ENCODE results near the gene EXOC6.

EXOC6 gene

GRCh38 chr10:93083743-93084539 is 235.6 kb downstream of the EXOC6 start:
- H3K4me3 ChIP-seq (replicated peaks; ENCODE audit: insufficient read depth, low read length): no peak overlapping the region
- TF ChIP-seq, protein P1, sequence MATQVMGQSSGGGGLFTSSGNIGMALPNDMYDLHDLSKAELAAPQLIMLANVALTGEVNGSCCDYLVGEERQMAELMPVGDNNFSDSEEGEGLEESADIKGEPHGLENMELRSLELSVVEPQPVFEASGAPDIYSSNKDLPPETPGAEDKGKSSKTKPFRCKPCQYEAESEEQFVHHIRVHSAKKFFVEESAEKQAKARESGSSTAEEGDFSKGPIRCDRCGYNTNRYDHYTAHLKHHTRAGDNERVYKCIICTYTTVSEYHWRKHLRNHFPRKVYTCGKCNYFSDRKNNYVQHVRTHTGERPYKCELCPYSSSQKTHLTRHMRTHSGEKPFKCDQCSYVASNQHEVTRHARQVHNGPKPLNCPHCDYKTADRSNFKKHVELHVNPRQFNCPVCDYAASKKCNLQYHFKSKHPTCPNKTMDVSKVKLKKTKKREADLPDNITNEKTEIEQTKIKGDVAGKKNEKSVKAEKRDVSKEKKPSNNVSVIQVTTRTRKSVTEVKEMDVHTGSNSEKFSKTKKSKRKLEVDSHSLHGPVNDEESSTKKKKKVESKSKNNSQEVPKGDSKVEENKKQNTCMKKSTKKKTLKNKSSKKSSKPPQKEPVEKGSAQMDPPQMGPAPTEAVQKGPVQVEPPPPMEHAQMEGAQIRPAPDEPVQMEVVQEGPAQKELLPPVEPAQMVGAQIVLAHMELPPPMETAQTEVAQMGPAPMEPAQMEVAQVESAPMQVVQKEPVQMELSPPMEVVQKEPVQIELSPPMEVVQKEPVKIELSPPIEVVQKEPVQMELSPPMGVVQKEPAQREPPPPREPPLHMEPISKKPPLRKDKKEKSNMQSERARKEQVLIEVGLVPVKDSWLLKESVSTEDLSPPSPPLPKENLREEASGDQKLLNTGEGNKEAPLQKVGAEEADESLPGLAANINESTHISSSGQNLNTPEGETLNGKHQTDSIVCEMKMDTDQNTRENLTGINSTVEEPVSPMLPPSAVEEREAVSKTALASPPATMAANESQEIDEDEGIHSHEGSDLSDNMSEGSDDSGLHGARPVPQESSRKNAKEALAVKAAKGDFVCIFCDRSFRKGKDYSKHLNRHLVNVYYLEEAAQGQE (IDR thresholded peaks at IDR 0.05; ENCODE audit: insufficient replicate concordance, low read depth): no peak
- TF ChIP-seq POLR2AphosphoS5 (IDR thresholded peaks at IDR 0.05; ENCODE audit: low read depth) (no peak), SPI1 (IDR thresholded peaks at IDR 0.05; ENCODE audit: borderline replicate concordance, low read depth) (no peak), GABPA (IDR thresholded peaks at IDR 0.05; ENCODE audit: low read depth) (no peak)
- DNase-seq (ENCODE audit: low read depth in 1 of 2, low spot score in 1 of 2): no peak
- no peak overlapping the region for H3K27ac ChIP-seq (replicated peaks)
- H3K27me3 ChIP-seq (ENCODE audit: insufficient read depth, poor library complexity, severe bottlenecking): peaks cover 12% of the 10 kb centered on the region

DNA sequence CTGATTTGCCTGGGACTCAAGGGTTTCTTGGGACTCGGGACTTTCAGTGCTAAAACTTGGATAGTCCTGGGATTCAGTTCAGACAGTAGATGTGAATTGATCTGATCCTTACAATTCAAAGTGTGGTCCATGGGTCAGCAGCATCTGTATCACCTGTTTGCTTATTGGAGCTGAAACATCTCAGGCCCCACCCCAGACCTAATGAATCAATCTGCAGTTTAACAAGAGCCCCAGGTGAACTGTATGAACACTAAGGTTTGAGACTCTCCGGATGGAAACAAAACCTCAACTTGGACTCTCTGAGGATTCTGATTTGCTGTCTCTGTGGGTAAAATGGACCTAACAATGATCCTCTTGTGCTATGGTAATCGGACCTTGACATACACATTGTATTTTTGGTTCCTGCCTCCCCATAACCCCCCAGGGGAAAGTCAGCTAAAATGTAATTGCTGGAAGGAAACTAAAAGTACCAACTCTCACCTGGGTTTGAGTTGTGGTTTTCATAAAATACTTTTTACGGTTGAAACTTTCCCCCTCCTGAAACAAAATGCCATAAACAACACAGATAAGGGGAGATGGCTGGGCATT is 237.0 kb downstream of the EXOC6 start:
- Histone ChIP-seq H3K27me3 (ENCODE audit: insufficient read depth, poor library complexity, severe bottlenecking) (peaks cover 6% of the 10 kb centered on the region), H3K27ac (replicated peaks) (no peak overlapping the region), H3K4me3 (replicated peaks; ENCODE audit: insufficient read depth, low read length) (no peak overlapping the region)
- TF ChIP-seq GABPA (IDR thresholded peaks at IDR 0.05; ENCODE audit: low read depth): no peak
- TF ChIP-seq, protein P1 (IDR thresholded peaks at IDR 0.05; ENCODE audit: insufficient replicate concordance, low read depth): no peak
- TF ChIP-seq, protein P2, sequence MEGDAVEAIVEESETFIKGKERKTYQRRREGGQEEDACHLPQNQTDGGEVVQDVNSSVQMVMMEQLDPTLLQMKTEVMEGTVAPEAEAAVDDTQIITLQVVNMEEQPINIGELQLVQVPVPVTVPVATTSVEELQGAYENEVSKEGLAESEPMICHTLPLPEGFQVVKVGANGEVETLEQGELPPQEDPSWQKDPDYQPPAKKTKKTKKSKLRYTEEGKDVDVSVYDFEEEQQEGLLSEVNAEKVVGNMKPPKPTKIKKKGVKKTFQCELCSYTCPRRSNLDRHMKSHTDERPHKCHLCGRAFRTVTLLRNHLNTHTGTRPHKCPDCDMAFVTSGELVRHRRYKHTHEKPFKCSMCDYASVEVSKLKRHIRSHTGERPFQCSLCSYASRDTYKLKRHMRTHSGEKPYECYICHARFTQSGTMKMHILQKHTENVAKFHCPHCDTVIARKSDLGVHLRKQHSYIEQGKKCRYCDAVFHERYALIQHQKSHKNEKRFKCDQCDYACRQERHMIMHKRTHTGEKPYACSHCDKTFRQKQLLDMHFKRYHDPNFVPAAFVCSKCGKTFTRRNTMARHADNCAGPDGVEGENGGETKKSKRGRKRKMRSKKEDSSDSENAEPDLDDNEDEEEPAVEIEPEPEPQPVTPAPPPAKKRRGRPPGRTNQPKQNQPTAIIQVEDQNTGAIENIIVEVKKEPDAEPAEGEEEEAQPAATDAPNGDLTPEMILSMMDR (IDR thresholded peaks at IDR 0.05; ENCODE audit: insufficient read depth, low read length): no peak
- no peak for TF ChIP-seq POLR2AphosphoS5 (IDR thresholded peaks at IDR 0.05; ENCODE audit: low read depth)
- DNase-seq (ENCODE audit: low read depth in 1 of 2, low spot score in 1 of 2): no peak

DNA sequence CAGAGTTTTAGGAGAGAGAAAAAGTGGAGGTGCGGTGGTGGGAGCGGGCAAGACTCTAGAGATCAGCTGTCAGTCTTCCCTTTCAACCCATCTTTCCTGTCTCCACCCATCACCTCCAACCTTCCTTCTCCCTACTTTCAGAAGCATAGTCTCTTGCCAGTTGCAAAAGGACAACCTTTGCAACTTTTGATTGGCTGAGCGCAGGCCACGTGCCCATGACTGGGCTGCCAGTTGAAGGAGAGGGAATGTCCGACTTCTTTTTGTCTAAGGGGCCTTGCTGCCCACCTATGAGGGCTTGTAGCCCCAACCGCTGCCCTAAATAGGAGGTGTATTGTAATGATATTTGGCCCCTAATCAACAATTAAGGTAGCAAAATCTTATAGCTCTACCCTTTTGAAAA is 238.0 kb downstream of the EXOC6 start:
- TF ChIP-seq SPI1 (IDR thresholded peaks at IDR 0.05; ENCODE audit: borderline replicate concordance, low read depth): no peak
- no peak for TF ChIP-seq POLR2AphosphoS5 (IDR thresholded peaks at IDR 0.05; ENCODE audit: low read depth)
- TF ChIP-seq, protein P1 (IDR thresholded peaks at IDR 0.05; ENCODE audit: insufficient replicate concordance, low read depth): no peak
- TF ChIP-seq, protein P2 (IDR thresholded peaks at IDR 0.05; ENCODE audit: insufficient read depth, low read length): no peak
- TF ChIP-seq GABPA (IDR thresholded peaks at IDR 0.05; ENCODE audit: low read depth): no peak
- DNase-seq (ENCODE audit: low read depth in 1 of 2, low spot score in 1 of 2): no peak
- no peak overlapping the region for H3K4me3 ChIP-seq (replicated peaks; ENCODE audit: insufficient read depth, low read length)
- peaks cover 4% of the 10 kb centered on the region for H3K27me3 ChIP-seq (ENCODE audit: insufficient read depth, poor library complexity, severe bottlenecking)
- no peak overlapping the region for H3K27ac ChIP-seq (replicated peaks)

All from HL-60 (cell line).